Endothelial cell of umbilical vein (primary cell): ENCODE measurements around the gene COL6A3.

Source experiments
- CTCF ChIP-seq, 2 donors: IDR thresholded peaks; 1 replicate in 1 of 2; 2 replicates in 1 of 2; pipeline ENCODE4 v1.5.1; 2011; ENCODE audit warnings: low read length in 2 of 2, mild to moderate bottlenecking in 2 of 2, moderate library complexity in 2 of 2, control low read depth in 1 of 2, inconsistent platforms in 1 of 2, low read depth in 1 of 2; ENCODE audit not compliant: insufficient read depth in 1 of 2; ENCODE audit errors: extremely low read depth in 1 of 2
- EZH2 ChIP-seq: IDR thresholded peaks from 2 replicates; pipeline ENCODE4 v1.6.1; 2012; ENCODE audit warnings: borderline replicate concordance, low read depth, mild to moderate bottlenecking, moderate library complexity, low read length, inconsistent platforms; ENCODE audit not compliant: severe bottlenecking
- FOS ChIP-seq: IDR thresholded peaks from 2 replicates; pipeline ENCODE4 v1.6.1; 2011; ENCODE audit warnings: mild to moderate bottlenecking, low read length, moderate library complexity, borderline replicate concordance; ENCODE audit not compliant: insufficient read depth
- GATA2 ChIP-seq: IDR thresholded peaks from 2 replicates; pipeline ENCODE4 v1.7.0; 2011; ENCODE audit warnings: low read depth, mild to moderate bottlenecking, moderate library complexity, mixed read lengths, low read length; ENCODE audit not compliant: insufficient read length, insufficient read depth
- MAX ChIP-seq: IDR thresholded peaks from 2 replicates; pipeline ENCODE4 v1.6.1; 2011; ENCODE audit not compliant: insufficient read depth, insufficient read length
- MYC ChIP-seq: IDR thresholded peaks from one replicate; pipeline ENCODE4 v1.6.1; 2011; ENCODE audit warnings: mild to moderate bottlenecking, low read depth, low read length
- POLR2A ChIP-seq: IDR thresholded peaks from 2 replicates; pipeline ENCODE4 v1.6.1; 2012; ENCODE audit warnings: low read depth, mild to moderate bottlenecking, control low read depth, low read length
- POLR2AphosphoS5 ChIP-seq: IDR thresholded peaks from 2 replicates; pipeline ENCODE4 v1.6.1; 2012; ENCODE audit warnings: low read depth, mild to moderate bottlenecking, control low read depth, low read length, moderate library complexity; ENCODE audit not compliant: insufficient read depth

- TF ChIP-seq FOS (no peak), CTCF (IDR thresholded peaks at IDR 0.05; ENCODE audit: extremely low read depth in 1 of 2, insufficient read depth in 1 of 2, low read depth in 1 of 2, low read length in 2 of 2) (no peak), MAX (no peak), EZH2 (no peak), POLR2A (no peak), MYC (no peak), POLR2AphosphoS5 (no peak), GATA2 (no peak)
These were observed 98.7 kb downstream of the COL6A3 start for GRCh38 chr2:237315170-237315828.
